OCI-LY1 (cell line): ENCODE results near the gene ADGRB2.

Source experiments
- CTCF ChIP-seq: fragments of 200-600 bp; sonication (generic), shearing (Covaris generic); IDR thresholded peaks from 2 replicates; pipeline ENCODE4 v1.5.1; 2017; ENCODE audit warnings: mild to moderate bottlenecking, antibody characterized with exemption, low read length, moderate library complexity, mixed read lengths
- EZH2 ChIP-seq: fragments of 200-600 bp; sonication (generic), shearing (Covaris generic); IDR thresholded peaks from 2 replicates; pipeline ENCODE4 v1.8.0; 2017; ENCODE audit warnings: borderline replicate concordance, mixed run types, mild to moderate bottlenecking, antibody characterized with exemption, low read length, moderate library complexity, mixed read lengths

- TF ChIP-seq CTCF (no peak), EZH2 (no peak)
Measured at GRCh38 chr1:31759298-31760023, 4.7 kb downstream of the ADGRB2 start.
